HG03571 (cell line): ENCODE measurements around the gene WRNIP1.

Source experiments
- ATAC-seq: cut with Tn5 transposase; IDR thresholded peaks from one replicate; pipeline ENCODE4 v1.9.1; 2021; ENCODE audit not compliant: unreplicated experiment

Gene WRNIP1

DNA sequence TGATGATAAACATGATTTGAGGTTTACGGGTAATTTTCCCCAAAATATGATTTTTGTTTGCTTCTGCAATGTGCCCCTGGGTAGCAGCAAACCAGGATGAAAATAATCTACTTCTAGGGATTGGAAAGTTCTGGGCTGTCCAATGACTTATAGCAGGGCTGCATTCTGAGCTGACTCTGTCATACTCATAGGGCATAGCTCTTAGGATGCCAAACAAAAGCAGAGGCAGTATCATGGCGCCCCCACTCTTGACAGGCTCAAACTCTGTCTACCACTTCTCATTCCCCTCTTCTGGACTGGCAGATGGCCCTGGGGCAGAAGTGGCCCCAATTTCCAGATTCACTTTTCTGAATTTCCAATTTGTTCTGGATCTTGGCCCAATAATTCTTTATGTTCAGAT lies 66.2 kb downstream of the WRNIP1 start:
- no peak for ATAC-seq

DNA sequence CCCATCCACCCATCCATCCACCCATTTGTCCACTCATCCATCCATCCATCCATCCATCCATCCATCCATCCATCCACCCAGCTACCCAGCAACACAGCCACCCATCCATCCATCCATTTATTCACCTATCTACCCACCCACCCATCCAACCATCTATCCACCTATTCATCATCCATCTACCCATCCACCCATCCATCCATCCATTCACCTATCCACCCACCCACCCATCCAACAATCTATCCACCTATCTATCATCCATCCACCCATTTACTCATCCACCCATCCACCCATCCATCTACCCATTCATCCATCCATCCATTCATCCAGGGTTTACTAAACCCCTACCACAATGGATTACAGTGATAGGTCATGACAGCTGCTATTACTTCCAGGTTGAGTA lies 69.1 kb downstream of the WRNIP1 start:
- ATAC-seq, result no peak
